HepG2 (cell line): ENCODE results near the gene STXBP2. TPM values are rescaled to one million over a fixed set of nuclear protein-coding genes. Genes with fewer than 3 reads are reported as not detected.

ENCODE experiments used
- ARNTL ChIP-seq: sonication (generic); formaldehyde crosslinking; IDR thresholded peaks from 2 replicates; pipeline ENCODE4 v1.4.0; 2020; ENCODE audit warnings: mild to moderate bottlenecking, missing genetic modification reagents
- ATRX ChIP-seq: sonication (generic); formaldehyde crosslinking; IDR thresholded peaks from 2 replicates; pipeline ENCODE4 v1.4.0; 2020; ENCODE audit warnings: missing genetic modification reagents, borderline replicate concordance
- BATF2 ChIP-seq: sonication (generic); formaldehyde crosslinking; IDR thresholded peaks from 2 replicates; pipeline ENCODE4 v1.8.0; 2022; ENCODE audit warnings: mild to moderate bottlenecking, missing genetic modification reagents, moderate library complexity
- BRD4 ChIP-seq: sonication (generic); formaldehyde crosslinking; IDR thresholded peaks from 2 replicates; pipeline ENCODE4 v1.4.0; 2020; ENCODE audit warnings: missing genetic modification reagents
- FOXA1 ChIP-seq, 2 experiments: fragments of 450-650 bp in 1 of 2; sonication (generic) in 1 of 2; formaldehyde crosslinking in 1 of 2; IDR thresholded peaks; 2 replicates each; pipeline versions ENCODE4 v1.4.0 to v1.6.1; 2016 to 2020; ENCODE audit warnings: missing genetic modification reagents in 1 of 2
- GATAD1 ChIP-seq: IDR thresholded peaks from 2 replicates; pipeline ENCODE4 v1.6.1; 2016; ENCODE audit warnings: missing genetic modification reagents, missing compliant biosample characterization
- IKZF1 ChIP-seq: fragments of 450-650 bp; IDR thresholded peaks from 2 replicates; pipeline ENCODE4 v1.7.1; 2016
- KMT2B ChIP-seq: IDR thresholded peaks from 2 replicates; pipeline ENCODE4 v1.6.1; 2016; ENCODE audit warnings: missing genetic modification reagents, missing compliant biosample characterization
- NCOA5 ChIP-seq: sonication (generic); formaldehyde crosslinking; IDR thresholded peaks from 2 replicates; pipeline ENCODE4 v1.4.0; 2020; ENCODE audit warnings: missing genetic modification reagents
- PAF1 ChIP-seq: IDR thresholded peaks from 2 replicates; pipeline ENCODE4 v1.6.1; 2016; ENCODE audit warnings: missing genetic modification reagents, missing compliant biosample characterization
- PBX3 ChIP-seq: sonication (generic); formaldehyde crosslinking; IDR thresholded peaks from 2 replicates; pipeline ENCODE4 v1.8.1; 2023; ENCODE audit warnings: missing genetic modification reagents, inconsistent platforms, borderline replicate concordance
- PHF20 ChIP-seq: sonication (generic); formaldehyde crosslinking; IDR thresholded peaks from 2 replicates; pipeline ENCODE4 v1.5.0; 2020; ENCODE audit warnings: mild to moderate bottlenecking, missing genetic modification reagents
- TEAD3 ChIP-seq: optimal IDR thresholded peaks from 2 replicates; pipeline ENCODE3; 2016; ENCODE audit warnings: borderline replicate concordance
- YEATS2 ChIP-seq: sonication (generic); formaldehyde crosslinking; IDR thresholded peaks from 2 replicates; pipeline ENCODE4 v1.4.0; 2020; ENCODE audit warnings: missing genetic modification reagents, borderline replicate concordance
- ZMAT5 ChIP-seq: sonication (generic); formaldehyde crosslinking; IDR thresholded peaks from 2 replicates; pipeline ENCODE4 v1.5.0; 2020; ENCODE audit warnings: mild to moderate bottlenecking, low read depth, missing genetic modification reagents, borderline replicate concordance
- ZNF101 ChIP-seq: sonication (generic); formaldehyde crosslinking; IDR thresholded peaks from 2 replicates; pipeline ENCODE4 v1.4.0; 2020; ENCODE audit warnings: mild to moderate bottlenecking, low read depth, missing genetic modification reagents, borderline replicate concordance
- ZNF354B ChIP-seq: sonication (generic); formaldehyde crosslinking; IDR thresholded peaks from 2 replicates; pipeline ENCODE4 v1.8.0; 2022; ENCODE audit warnings: mild to moderate bottlenecking, missing genetic modification reagents
- ZNF432 ChIP-seq: sonication (generic); formaldehyde crosslinking; IDR thresholded peaks from 2 replicates; pipeline ENCODE4 v1.5.0; 2020; ENCODE audit warnings: missing genetic modification reagents, mild to moderate bottlenecking, borderline replicate concordance
- ZNF501 ChIP-seq: sonication (generic); formaldehyde crosslinking; IDR thresholded peaks from 2 replicates; pipeline ENCODE4 v1.5.1; 2020; ENCODE audit warnings: mild to moderate bottlenecking, moderate library complexity, missing genetic modification reagents
- ZNF552 ChIP-seq: sonication (generic); formaldehyde crosslinking; IDR thresholded peaks from 2 replicates; pipeline ENCODE4 v1.9.0; 2022; ENCODE audit warnings: missing genetic modification reagents, mild to moderate bottlenecking, borderline replicate concordance
- ZNF615 ChIP-seq: sonication (generic); formaldehyde crosslinking; IDR thresholded peaks from 2 replicates; pipeline ENCODE4 v1.5.0; 2020; ENCODE audit warnings: mild to moderate bottlenecking, missing genetic modification reagents, borderline replicate concordance
- ZSCAN25 ChIP-seq: sonication (generic); formaldehyde crosslinking; IDR thresholded peaks from 2 replicates; pipeline ENCODE4 v1.8.0; 2022; ENCODE audit warnings: mild to moderate bottlenecking, missing genetic modification reagents
- polyA plus RNA-seq, 8 experiments: library from polyadenylated mRNA; depleted of rRNA in 3 of 8; stranded (reverse) in 7 of 8; unstranded in 1 of 8; fragments of >200 nt; fragmentation: Illumina TruSeq in 4 of 8; extraction: Trizol in 4 of 8; gene quantifications; 2 replicates each; pipeline versions ENCODE4 v1.2.1 to v1.2.3, GENCODE V29; 2011 to 2016; ENCODE audit warnings: low read depth in 4 of 8, missing spikeins in 1 of 8, mixed read lengths in 1 of 8; ENCODE audit not compliant: insufficient read depth in 1 of 8
- total RNA-seq, 5 experiments: library from RNA; depleted of rRNA; stranded (reverse); fragments of >200 nt; fragmentation: Illumina TruSeq; extraction: Trizol; gene quantifications; 2 replicates each; pipeline ENCODE4 v1.2.3, GENCODE V29; 2016; ENCODE audit warnings: low read depth in 1 of 5
- TF ChIP-seq, protein P1 (sequence below): sonication (generic); formaldehyde crosslinking; conservative IDR thresholded peaks from 2 replicates; pipeline ENCODE4 v1.8.0; 2022; ENCODE audit warnings: missing genetic modification reagents
- TF ChIP-seq, protein P2 (sequence below): sonication (generic); IDR thresholded peaks from 2 replicates; pipeline ENCODE4 v1.6.1; 2016; ENCODE audit warnings: low read depth, borderline replicate concordance
- TF ChIP-seq, protein P3 (sequence below): IDR thresholded peaks from 2 replicates; pipeline ENCODE4 v1.6.1; 2018; ENCODE audit warnings: missing genetic modification reagents

STXBP2 gene
- total and polyA plus RNA-seq, 2 of the 13 experiments (the other 11 are each of a cell fraction or from before 2014, with no cell fraction given) = 22.8 to 40.1 TPM

DNA sequence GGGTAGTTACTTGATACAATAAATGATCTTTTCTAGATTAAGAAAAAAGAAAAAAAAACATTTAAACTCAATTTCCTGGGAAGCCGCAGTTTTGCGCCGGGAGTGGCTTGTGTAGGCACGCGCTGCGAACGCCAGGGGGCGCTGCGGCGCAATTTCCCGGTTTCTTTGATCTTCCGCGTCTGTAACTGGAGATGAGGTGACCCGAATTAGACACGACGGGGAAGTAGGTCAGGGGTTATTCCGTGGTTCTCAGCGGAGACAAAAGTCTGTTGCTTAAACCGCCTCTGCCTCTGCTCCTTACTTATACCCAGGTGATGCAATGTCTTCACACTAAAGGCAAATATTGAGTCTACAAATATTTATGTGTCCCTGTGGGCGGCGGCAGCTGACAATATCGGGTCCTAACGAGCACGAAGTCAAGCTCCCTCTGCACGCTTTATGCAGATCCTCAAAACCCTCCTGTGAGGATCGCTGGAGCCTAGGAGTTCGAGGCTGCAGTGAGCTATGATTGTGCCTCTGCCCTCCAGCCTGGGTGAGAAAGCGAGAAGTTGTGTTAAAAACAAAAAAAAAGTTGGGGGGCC, 15.2 kb downstream of the STXBP2 start (continued):
- TF ChIP-seq, protein P1, sequence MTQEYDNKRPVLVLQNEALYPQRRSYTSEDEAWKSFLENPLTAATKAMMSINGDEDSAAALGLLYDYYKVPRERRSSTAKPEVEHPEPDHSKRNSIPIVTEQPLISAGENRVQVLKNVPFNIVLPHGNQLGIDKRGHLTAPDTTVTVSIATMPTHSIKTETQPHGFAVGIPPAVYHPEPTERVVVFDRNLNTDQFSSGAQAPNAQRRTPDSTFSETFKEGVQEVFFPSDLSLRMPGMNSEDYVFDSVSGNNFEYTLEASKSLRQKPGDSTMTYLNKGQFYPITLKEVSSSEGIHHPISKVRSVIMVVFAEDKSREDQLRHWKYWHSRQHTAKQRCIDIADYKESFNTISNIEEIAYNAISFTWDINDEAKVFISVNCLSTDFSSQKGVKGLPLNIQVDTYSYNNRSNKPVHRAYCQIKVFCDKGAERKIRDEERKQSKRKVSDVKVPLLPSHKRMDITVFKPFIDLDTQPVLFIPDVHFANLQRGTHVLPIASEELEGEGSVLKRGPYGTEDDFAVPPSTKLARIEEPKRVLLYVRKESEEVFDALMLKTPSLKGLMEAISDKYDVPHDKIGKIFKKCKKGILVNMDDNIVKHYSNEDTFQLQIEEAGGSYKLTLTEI (CRISPR knock-in tag) = no peak
- TF ChIP-seq PAF1 (CRISPR knock-in tag) = no peak
- TF ChIP-seq, protein P2, sequence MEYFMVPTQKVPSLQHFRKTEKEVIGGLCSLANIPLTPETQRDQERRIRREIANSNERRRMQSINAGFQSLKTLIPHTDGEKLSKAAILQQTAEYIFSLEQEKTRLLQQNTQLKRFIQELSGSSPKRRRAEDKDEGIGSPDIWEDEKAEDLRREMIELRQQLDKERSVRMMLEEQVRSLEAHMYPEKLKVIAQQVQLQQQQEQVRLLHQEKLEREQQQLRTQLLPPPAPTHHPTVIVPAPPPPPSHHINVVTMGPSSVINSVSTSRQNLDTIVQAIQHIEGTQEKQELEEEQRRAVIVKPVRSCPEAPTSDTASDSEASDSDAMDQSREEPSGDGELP = peak; percentile 72; the same call in 1 of the 2 replicates
- TF ChIP-seq, protein P3, sequence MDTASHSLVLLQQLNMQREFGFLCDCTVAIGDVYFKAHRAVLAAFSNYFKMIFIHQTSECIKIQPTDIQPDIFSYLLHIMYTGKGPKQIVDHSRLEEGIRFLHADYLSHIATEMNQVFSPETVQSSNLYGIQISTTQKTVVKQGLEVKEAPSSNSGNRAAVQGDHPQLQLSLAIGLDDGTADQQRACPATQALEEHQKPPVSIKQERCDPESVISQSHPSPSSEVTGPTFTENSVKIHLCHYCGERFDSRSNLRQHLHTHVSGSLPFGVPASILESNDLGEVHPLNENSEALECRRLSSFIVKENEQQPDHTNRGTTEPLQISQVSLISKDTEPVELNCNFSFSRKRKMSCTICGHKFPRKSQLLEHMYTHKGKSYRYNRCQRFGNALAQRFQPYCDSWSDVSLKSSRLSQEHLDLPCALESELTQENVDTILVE (CRISPR knock-in tag) = peak; percentile 86; the same call in 1 of the 2 replicates
- no peak for TF ChIP-seq ZNF354B (CRISPR knock-in tag)
- no peak for TF ChIP-seq BATF2
- no peak for TF ChIP-seq ZMAT5 (CRISPR knock-in tag)
- no peak for TF ChIP-seq KMT2B
- no peak for TF ChIP-seq ZNF432 (CRISPR knock-in tag)
- no peak for TF ChIP-seq ZNF101 (CRISPR knock-in tag)
- TF ChIP-seq BRD4 (CRISPR knock-in tag) = no peak
- 0 out of 2 replicates have a peak, but pooled peaks have one; percentile 44 for TF ChIP-seq ARNTL (CRISPR knock-in tag)
- TF ChIP-seq IKZF1 = no peak
- TF ChIP-seq ATRX (CRISPR knock-in tag) = no peak
- peak; percentile 63; the same call in 1 of the 2 replicates for TF ChIP-seq YEATS2 (CRISPR knock-in tag)
- TF ChIP-seq TEAD3 = peak; percentile 76
- no peak for TF ChIP-seq ZNF615
- no peak for TF ChIP-seq ZSCAN25
- TF ChIP-seq PHF20 (CRISPR knock-in tag) = 0 out of 2 replicates have a peak, but pooled peaks have one; percentile 16
- peak; percentile 34; the same call in 1 of the 2 replicates for TF ChIP-seq ZNF552 (CRISPR knock-in tag)
- TF ChIP-seq NCOA5 = no peak
- peak; percentile 78 for TF ChIP-seq ZNF501 (CRISPR knock-in tag)
- TF ChIP-seq GATAD1 (CRISPR knock-in tag) = peak; percentile 69
- 0 out of 2 replicates have a peak, but pooled peaks have one; percentile 18 for TF ChIP-seq FOXA1 (IDR thresholded peaks at IDR 0.05)
- TF ChIP-seq FOXA1 (CRISPR knock-in tag; IDR thresholded peaks at IDR 0.05) = peak; percentile 93
- TF ChIP-seq PBX3 (CRISPR knock-in tag) = no peak
